Neuronal stem cell (in vitro differentiated cells): Measurements from ENCODE around the gene EDRF1.
A peak's percentile ranks its signal among the peaks of the same experiment; 100 is the strongest.

ENCODE experiments used
- DNase-seq: peaks from one replicate; pipeline ENCODE4 v3.0.0-alpha.2; 2013; ENCODE audit warnings: low spot score
- H2AFZ ChIP-seq: one replicate; pipeline ENCODE4 v1.6.1; 2013; ENCODE audit warnings: mild to moderate bottlenecking, low read length, inconsistent platforms
- H2AK5ac ChIP-seq: 2 replicates; pipeline ENCODE4 v1.6.1; 2013; ENCODE audit warnings: low read depth, mild to moderate bottlenecking, inconsistent platforms, low read length, moderate library complexity, mixed read lengths
- H2BK120ac ChIP-seq: 2 replicates; pipeline ENCODE4 v1.6.1; 2013; ENCODE audit warnings: low read depth, mild to moderate bottlenecking, inconsistent platforms, low read length, moderate library complexity, mixed read lengths
- H2BK12ac ChIP-seq: one replicate; pipeline ENCODE4 v1.6.1; 2013; ENCODE audit warnings: low read length, inconsistent platforms
- H2BK15ac ChIP-seq: 2 replicates; pipeline ENCODE4 v1.6.1; 2013; ENCODE audit warnings: mild to moderate bottlenecking, low read length, inconsistent platforms, mixed read lengths
- H2BK5ac ChIP-seq: one replicate; pipeline ENCODE4 v1.6.1; 2013; ENCODE audit warnings: inconsistent platforms, mild to moderate bottlenecking, low read length, moderate library complexity
- H3K14ac ChIP-seq: one replicate; pipeline ENCODE4 v1.6.1; 2013; ENCODE audit warnings: low read length, inconsistent platforms
- H3K18ac ChIP-seq: 2 replicates; pipeline ENCODE4 v1.6.1; 2013; ENCODE audit warnings: low read length, inconsistent platforms
- H3K23ac ChIP-seq: 2 replicates; pipeline ENCODE4 v1.6.1; 2013; ENCODE audit warnings: low read depth, mild to moderate bottlenecking, mixed read lengths, low read length, inconsistent platforms; ENCODE audit not compliant: poor library complexity
- H3K27ac ChIP-seq: replicated peaks from 3 replicates; pipeline ENCODE4 v1.5.1; 2013; ENCODE audit warnings: low read length, inconsistent platforms
- H3K27me3 ChIP-seq, 3 experiments: 2 replicates each; pipeline ENCODE4 v1.6.1; 2013; ENCODE audit warnings: low read length in 3 of 3, mild to moderate bottlenecking in 2 of 3, inconsistent platforms in 1 of 3, low read depth in 1 of 3, mixed read lengths in 1 of 3, moderate library complexity in 1 of 3; ENCODE audit not compliant: control insufficient read depth in 3 of 3, insufficient read depth in 3 of 3
- H3K36me3 ChIP-seq, 2 donors: replicated peaks in 1 of 2; 2 replicates each; pipeline ENCODE4 v1.6.1; 2013; ENCODE audit warnings: low read length in 2 of 2; ENCODE audit not compliant: control insufficient read depth in 2 of 2, insufficient read depth in 2 of 2
- H3K4ac ChIP-seq: 2 replicates; pipeline ENCODE4 v1.6.1; 2013; ENCODE audit warnings: inconsistent platforms, mild to moderate bottlenecking, low read length, moderate library complexity
- H3K4me1 ChIP-seq, 2 donors: 1 replicate in 1 of 2; 2 replicates in 1 of 2; pipeline ENCODE4 v1.6.1; 2013; ENCODE audit warnings: low read length in 2 of 2, low read depth in 1 of 2; ENCODE audit not compliant: control insufficient read depth in 2 of 2, insufficient read depth in 1 of 2
- H3K4me2 ChIP-seq: one replicate; pipeline ENCODE4 v1.6.1; 2013; ENCODE audit warnings: mild to moderate bottlenecking, low read length, inconsistent platforms; ENCODE audit not compliant: insufficient read depth, poor library complexity, severe bottlenecking
- H3K4me3 ChIP-seq, 2 donors: 2 replicates each; pipeline ENCODE4 v1.5.1; 2013; ENCODE audit warnings: low read length in 2 of 2, mild to moderate bottlenecking in 2 of 2, inconsistent platforms in 1 of 2, moderate library complexity in 1 of 2
- H3K79me1 ChIP-seq: one replicate; pipeline ENCODE4 v1.6.1; 2013; ENCODE audit warnings: low read depth, mild to moderate bottlenecking, inconsistent platforms, low read length, moderate library complexity
- H3K9ac ChIP-seq: one replicate; pipeline ENCODE4 v1.6.1; 2013; ENCODE audit warnings: mild to moderate bottlenecking, low read depth, low read length, inconsistent platforms; ENCODE audit not compliant: poor library complexity
- H3K9me3 ChIP-seq, 2 donors: replicated peaks in 1 of 2; 2 replicates each; pipeline versions ENCODE3 to v1.6.1; 2013; ENCODE audit warnings: low read length in 2 of 2, mild to moderate bottlenecking in 2 of 2, inconsistent platforms in 1 of 2, low read depth in 1 of 2, mixed read lengths in 1 of 2, moderate library complexity in 1 of 2; ENCODE audit not compliant: control insufficient read depth in 2 of 2, insufficient read depth in 1 of 2
- H4K8ac ChIP-seq: one replicate; pipeline ENCODE4 v1.6.1; 2013; ENCODE audit warnings: low read depth, mild to moderate bottlenecking, inconsistent platforms, low read length, moderate library complexity
- H4K91ac ChIP-seq: one replicate; pipeline ENCODE4 v1.6.1; 2013; ENCODE audit warnings: low read length, low read depth, mild to moderate bottlenecking, inconsistent platforms; ENCODE audit not compliant: poor library complexity
- WGBS, 2 donors: extraction: QIAGEN DNeasy Blood & Tissue Kit; methylation state at CpG; one replicate each; pipeline ENCODE4 v1.1.7; 2013; ENCODE audit warnings: missing lambda C conversion rate in 2 of 2, mixed read lengths in 1 of 2; ENCODE audit not compliant: insufficient read length in 2 of 2, insufficient replicate concordance in 1 of 2; ENCODE audit errors: extremely low coverage in 2 of 2; 5-methylcytosine and 5-hydroxymethylcytosine counted together

EDRF1 gene

GRCh38 chr10:125769175-125769574 is 49.7 kb downstream of the EDRF1 start:
- H3K4me2 ChIP-seq = no peak overlapping the region
- no peak overlapping the region for H3K27ac ChIP-seq
- no CpG with 5 or more reads among the region's 12 CpGs for WGBS, 2 donors
- H3K9me3 ChIP-seq = no peaks in the 10 kb centered on the region
- H3K18ac ChIP-seq = no peak overlapping the region
- H2BK120ac ChIP-seq = no peak overlapping the region
- H3K9ac ChIP-seq = no peak overlapping the region
- no peaks in the 10 kb centered on the region for H3K27me3 ChIP-seq
- H3K79me1 ChIP-seq = peaks cover 2% of the 10 kb centered on the region
- H2BK12ac ChIP-seq = no peak overlapping the region
- no peak overlapping the region for H2BK5ac ChIP-seq
- H4K8ac ChIP-seq = no peak overlapping the region
- no peak overlapping the region for H2AK5ac ChIP-seq
- H3K23ac ChIP-seq = no peak overlapping the region
- H3K4me3 ChIP-seq = no peak overlapping the region
- H2BK15ac ChIP-seq = no peak overlapping the region
- H3K4me1 ChIP-seq = peaks cover 0 to 1% of the 10 kb centered on the region in 2 donors
- no peak overlapping the region for H3K14ac ChIP-seq
- DNase-seq = no peak
- no peak overlapping the region for H2AFZ ChIP-seq
- peaks cover 4 to 39% of the 10 kb centered on the region in 2 donors for H3K36me3 ChIP-seq
- no peak overlapping the region for H3K4ac ChIP-seq
- H4K91ac ChIP-seq = no peak overlapping the region

GRCh38 chr10:125770844-125771243 is 51.3 kb downstream of the EDRF1 start:
- no peak overlapping the region for H2BK120ac ChIP-seq
- DNase-seq = no peak
- no peak overlapping the region for H3K23ac ChIP-seq
- H3K9me3 ChIP-seq = no peaks in the 10 kb centered on the region
- H3K4me1 ChIP-seq = peaks cover 0 to 1% of the 10 kb centered on the region in 2 donors
- no peak overlapping the region for H4K8ac ChIP-seq
- no peak overlapping the region for H3K18ac ChIP-seq
- H3K79me1 ChIP-seq = peaks cover 2% of the 10 kb centered on the region
- no peak overlapping the region for H2AFZ ChIP-seq
- no CpG with 5 or more reads among the region's 5 CpGs for WGBS, 2 donors
- H2BK15ac ChIP-seq = no peak overlapping the region
- no peak overlapping the region for H3K9ac ChIP-seq
- H2AK5ac ChIP-seq = no peak overlapping the region
- no peak overlapping the region for H3K27ac ChIP-seq
- H2BK5ac ChIP-seq = no peak overlapping the region
- no peak overlapping the region for H3K14ac ChIP-seq
- H3K36me3 ChIP-seq = peaks cover 0 to 22% of the 10 kb centered on the region in 2 donors
- no peak overlapping the region for H2BK12ac ChIP-seq
- no peak overlapping the region for H4K91ac ChIP-seq
- no peak overlapping the region for H3K4me2 ChIP-seq
- no peak overlapping the region for H3K4ac ChIP-seq
- H3K4me3 ChIP-seq = no peak overlapping the region
- no peaks in the 10 kb centered on the region for H3K27me3 ChIP-seq

- no peak overlapping the region for H2AFZ ChIP-seq
- no CpG with 5 or more reads among the region's 28 CpGs for WGBS, 2 donors
Observed at GRCh38 chr10:125772112-125772863, 52.8 kb downstream of the EDRF1 start.

GRCh38 chr10:125772864-125773180 is 53.3 kb downstream of the EDRF1 start:
- Histone ChIP-seq H4K91ac (no peak overlapping the region), H3K9ac (no peak overlapping the region), H2BK120ac (no peak overlapping the region), H3K18ac (no peak overlapping the region), H3K23ac (no peak overlapping the region), H3K14ac (no peak overlapping the region), H2AK5ac (peak overlapping the region; percentile 32), H2AFZ (no peak overlapping the region), H3K79me1 (peaks cover 2% of the 10 kb centered on the region), H3K36me3 (peaks cover 0 to 4% of the 10 kb centered on the region in 2 donors), H3K9me3 (no peaks in the 10 kb centered on the region), H3K4me3 (no peak overlapping the region), H3K27ac (no peak overlapping the region), H4K8ac (no peak overlapping the region), H3K4me2 (no peak overlapping the region), H3K4ac (no peak overlapping the region), H3K27me3 (no peaks in the 10 kb centered on the region), H3K4me1 (peaks cover 0 to 1% of the 10 kb centered on the region in 2 donors), H2BK12ac (no peak overlapping the region), H2BK15ac (no peak overlapping the region), H2BK5ac (no peak overlapping the region)
- no CpG with 5 or more reads among the region's 11 CpGs for WGBS, 2 donors
- DNase-seq = no peak

More at GRCh38 chr10:125772112-125772863, 52.8 kb downstream of the EDRF1 start:
- Histone ChIP-seq H3K9me3 (no peaks in the 10 kb centered on the region), H2BK12ac (no peak overlapping the region), H2BK120ac (no peak overlapping the region), H3K4me3 (no peak overlapping the region), H3K79me1 (peaks cover 2% of the 10 kb centered on the region), H3K18ac (no peak overlapping the region), H3K27ac (no peak overlapping the region), H4K91ac (no peak overlapping the region), H3K4me1 (peaks cover 0 to 1% of the 10 kb centered on the region in 2 donors), H3K9ac (no peak overlapping the region), H2BK15ac (no peak overlapping the region), H3K4ac (no peak overlapping the region), H3K36me3 (peaks cover 0 to 8% of the 10 kb centered on the region in 2 donors), H3K14ac (no peak overlapping the region), H3K23ac (no peak overlapping the region), H2BK5ac (no peak overlapping the region), H3K27me3 (no peaks in the 10 kb centered on the region), H4K8ac (no peak overlapping the region), H2AK5ac (peak overlapping the region; percentile 32), H3K4me2 (no peak overlapping the region)
- no peak for DNase-seq
